Daoy (cell line): ENCODE measurements around the gene TRHDE. TPM values are rescaled to one million over a fixed set of nuclear protein-coding genes. Genes with fewer than 3 reads are reported as not detected.

Experiments
- DNase-seq: peaks from one replicate; pipeline ENCODE4 v3.0.0-alpha.2; 2015; ENCODE audit warnings: low read depth
- total RNA-seq: library from RNA; depleted of rRNA; stranded (reverse); fragments of >200 nt; shearing (Covaris generic); gene quantifications from 2 replicates; pipeline ENCODE4 v1.2.3, GENCODE V29; 2014

The TRHDE gene
- total RNA-seq, 1 experiment from 2014 or later = 7.9 TPM

DNA sequence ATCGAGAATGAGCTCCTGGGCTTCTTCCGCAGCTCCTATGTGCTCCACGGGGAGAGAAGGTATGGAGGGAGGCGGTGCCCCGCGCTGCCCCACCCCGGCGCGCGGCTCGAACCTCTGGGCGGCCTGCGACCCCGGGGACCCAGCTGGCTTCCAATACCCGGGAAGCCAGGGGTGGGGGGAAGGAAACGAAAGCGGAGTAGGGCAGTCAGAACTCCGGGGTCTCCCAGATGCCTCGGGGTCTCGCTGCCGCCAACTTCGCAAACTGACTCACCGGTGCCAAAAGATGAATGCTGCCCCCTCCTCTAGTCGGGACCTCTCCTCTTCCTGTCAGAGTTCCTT, 1.3 kb downstream of the TRHDE start:
- no peak for DNase-seq

- DNase-seq = no peak
These were observed 1.7 kb downstream of the TRHDE start for GRCh38 chr12:72273851-72274351.

GRCh38 chr12:72274931-72275330, 2.8 kb downstream of the TRHDE start:
- DNase-seq = no peak

DNA sequence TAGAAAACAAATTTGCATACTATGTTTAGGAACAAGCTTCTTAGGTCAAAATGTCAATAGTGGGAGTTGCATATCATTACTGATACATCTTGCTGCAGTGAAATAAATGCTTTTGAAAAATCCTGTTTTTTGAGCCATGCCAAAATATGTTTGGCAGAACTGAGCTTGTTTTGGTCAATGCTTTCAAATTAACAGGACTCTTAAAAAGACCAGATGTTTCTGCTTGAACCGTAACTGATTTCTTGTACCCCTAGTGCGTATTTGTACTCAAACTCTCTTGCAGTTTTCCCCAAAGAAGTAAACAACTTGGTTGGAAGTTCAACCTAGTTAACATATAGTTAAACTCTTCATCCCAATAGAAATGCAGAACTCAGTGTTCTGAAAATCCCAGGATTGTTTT, 3.4 kb downstream of the TRHDE start:
- no peak for DNase-seq

DNA sequence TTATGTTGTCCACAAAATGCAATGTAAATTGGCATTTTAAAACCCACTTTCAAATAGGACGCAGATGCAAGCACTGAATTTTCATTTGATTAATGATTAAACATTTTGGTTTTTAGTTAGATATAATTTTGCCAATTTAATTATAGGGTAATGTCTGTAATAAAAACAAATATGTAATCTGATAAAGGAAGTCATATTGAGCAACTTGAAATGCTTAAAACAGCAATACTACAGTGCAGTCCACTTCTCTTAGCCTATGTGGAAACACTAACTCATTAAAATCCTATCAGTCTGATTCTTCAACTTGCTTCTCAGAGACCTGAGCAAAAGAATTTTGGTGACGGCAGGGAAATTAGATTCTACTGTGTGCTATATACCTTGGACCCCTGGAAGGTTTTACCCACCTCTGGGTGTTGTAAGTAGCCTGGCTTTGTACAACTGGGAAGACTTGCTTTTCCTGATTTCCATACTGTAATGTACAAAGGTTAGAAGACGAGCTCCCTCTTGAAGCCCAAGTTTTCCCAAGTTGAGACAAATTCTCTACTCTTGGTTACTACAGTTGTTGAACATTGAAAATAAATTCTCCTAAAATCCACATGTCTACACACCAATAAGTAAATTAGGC, 4.1 kb downstream of the TRHDE start:
- no peak for DNase-seq

GRCh38 chr12:72277415-72277814, 5.2 kb downstream of the TRHDE start:
- DNase-seq = no peak

DNA sequence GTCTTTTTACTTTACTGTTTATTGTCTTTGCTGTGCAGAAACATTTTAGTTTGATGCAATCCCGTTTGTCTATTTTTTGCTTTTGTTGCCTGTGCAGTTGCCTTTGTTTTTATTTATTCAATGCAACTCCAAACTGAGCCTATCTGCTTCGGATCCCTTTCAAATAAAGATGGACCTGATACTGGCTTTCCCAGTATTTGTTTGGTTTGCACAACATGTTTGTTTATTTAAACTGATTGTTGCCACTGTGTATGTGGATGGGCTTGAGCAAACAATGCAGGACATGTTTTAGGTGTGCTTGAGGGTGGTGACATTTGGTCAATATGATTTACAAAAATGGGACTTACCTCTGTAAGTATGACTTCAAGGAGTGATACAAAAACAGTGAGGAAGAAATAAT, 6.7 kb downstream of the TRHDE start:
- DNase-seq = no peak

DNA sequence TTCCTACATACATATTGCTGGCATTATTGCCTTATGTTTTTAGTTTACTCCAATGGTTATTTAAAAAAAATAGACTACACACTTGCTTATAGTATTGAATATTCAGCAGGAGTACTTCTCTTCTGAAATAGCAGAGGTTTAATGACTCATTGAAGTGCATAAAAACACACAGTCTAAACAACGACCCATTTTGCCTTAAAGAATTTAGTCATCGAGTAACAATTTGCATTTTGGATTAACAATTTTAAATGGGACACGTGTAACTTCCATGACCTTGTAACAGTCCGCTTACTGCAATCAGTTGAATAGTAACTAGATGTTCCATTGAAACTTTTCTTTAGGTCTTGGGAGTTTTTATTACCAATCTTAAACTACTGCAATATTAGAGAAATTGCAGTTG, 9.0 kb downstream of the TRHDE start:
- DNase-seq = no peak

GRCh38 chr12:72282721-72283120, 10.6 kb downstream of the TRHDE start:
- DNase-seq = no peak

DNA sequence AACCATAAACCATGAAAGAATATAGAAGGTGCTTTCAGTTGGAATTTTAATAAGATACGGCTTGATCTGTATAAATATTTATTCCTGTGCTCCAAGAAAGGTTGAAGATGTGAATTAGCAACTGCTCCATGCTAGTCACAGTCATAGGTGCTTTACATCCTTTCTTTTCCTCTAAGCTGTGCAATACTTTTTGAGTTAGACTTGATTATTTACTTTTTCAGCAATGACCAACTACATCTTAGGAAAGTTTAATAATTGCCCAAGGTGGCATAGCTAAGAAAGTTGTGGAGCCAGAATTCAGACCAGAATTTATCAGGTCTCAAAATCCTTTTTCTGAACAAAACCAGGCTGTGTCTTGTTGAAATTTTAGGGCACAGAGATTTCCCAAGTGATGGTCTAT, 13.7 kb downstream of the TRHDE start:
- no peak for DNase-seq

DNA sequence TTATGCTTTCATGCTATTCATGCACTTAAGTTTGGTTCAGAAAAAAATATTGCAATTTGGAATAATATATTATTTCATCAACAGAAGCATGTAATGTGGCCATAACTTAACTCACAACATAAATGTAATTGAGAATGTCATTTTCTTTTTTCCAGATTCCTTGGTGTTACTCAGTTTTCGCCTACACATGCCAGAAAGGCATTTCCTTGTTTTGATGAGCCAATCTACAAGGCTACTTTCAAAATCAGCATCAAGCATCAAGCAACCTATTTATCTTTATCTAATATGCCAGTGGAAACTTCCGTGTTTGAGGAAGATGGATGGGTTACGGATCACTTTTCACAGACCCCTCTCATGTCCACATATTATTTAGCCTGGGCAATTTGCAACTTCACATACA, 14.4 kb downstream of the TRHDE start:
- DNase-seq = no peak

DNA sequence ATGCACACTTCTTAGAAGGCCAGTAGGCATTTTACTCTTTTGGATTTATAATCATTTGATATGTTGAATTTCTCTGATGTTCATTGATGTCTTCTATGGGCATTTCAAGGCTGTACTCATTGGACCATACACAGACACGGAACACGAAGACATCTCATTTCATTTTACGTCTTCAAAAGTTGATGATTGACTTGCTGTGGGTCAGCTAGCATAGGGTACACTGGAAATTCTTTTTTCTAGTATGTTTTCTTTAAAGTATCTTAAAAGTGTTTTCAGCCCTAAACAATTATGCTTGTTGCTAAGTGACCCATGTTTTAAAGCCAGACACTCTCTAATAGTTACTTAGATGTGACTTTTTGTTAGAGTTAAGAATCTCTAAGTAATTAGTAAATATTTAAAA, 16.3 kb downstream of the TRHDE start:
- DNase-seq = no peak

DNA sequence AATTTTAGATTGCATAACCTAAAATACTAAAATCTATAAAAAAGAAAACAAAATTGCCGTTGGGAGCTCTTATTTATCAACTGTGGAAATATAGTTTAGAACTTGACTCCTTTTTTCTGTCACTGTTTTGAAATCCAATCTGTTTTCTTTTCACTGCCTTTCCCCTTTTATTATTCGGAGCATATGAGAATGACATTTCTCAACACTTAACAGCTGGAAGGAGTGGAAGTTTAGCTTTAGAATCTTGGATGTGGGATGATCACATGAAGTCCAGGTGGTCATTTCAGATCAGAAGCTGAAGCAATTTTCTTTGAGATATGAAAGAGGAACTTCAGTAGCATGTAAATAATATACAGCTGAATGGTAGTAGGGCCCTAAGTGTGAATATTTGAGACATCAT, 16.7 kb downstream of the TRHDE start:
- DNase-seq = no peak

DNA sequence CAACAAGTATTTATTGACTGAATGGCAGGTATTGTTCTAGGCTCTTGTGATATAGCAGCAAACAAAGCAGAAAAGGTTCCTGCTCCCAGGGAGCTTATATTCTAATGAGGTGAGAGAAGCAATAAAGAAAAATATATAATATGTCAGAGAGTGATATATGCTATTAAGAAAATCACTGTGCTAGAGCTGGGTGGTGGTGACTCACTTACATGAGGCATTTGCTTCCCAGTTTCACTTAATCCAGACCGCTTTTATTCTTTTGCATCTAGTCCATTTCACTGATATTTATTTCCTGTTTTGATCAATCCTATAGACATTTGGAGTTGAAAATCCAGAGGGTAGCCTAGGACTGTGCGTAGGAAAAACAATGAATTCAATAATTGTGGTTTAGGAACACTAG, 17.5 kb downstream of the TRHDE start:
- peak; percentile 19 for DNase-seq

DNA sequence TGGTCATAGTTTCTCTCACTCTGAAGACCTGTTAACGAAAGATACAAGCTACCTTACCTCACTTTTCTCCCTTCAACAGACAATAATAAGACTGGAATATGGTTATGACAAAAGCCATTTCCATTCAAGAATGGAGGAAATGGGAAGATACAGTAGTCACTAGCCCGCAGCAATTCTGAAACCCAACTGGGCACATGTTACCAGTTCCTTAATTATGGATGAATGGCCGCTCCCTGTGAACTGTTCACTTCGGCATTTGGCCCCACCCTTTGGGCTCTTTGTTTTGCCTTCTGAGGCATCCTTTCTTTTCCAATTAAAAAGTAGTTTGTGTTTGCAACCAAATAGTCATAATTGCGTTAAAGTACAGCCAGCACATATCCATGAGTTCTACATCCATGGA, 19.0 kb downstream of the TRHDE start:
- no peak for DNase-seq

GRCh38 chr12:72293701-72294100, 21.5 kb downstream of the TRHDE start:
- no peak for DNase-seq

DNA sequence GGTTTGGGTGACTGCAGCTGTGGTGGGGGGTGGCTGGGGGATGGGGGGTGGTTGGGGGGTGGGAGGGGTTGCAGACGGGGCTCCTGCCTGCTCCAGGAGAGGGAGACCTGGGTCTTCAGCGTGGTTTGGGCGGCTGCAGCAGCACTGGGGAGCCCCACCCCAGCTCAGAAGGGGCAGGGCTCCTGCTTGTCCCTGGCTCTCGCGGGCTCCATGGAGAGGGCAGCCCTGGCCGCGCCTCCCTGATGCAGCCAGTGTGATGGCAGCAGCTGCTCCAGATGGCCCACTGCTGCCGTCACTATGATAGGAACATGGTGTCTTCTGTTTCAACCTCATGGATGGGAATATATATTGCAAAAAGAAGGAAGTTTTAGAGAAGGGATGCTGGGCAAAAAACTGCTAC, 22.9 kb downstream of the TRHDE start:
- DNase-seq = no peak

GRCh38 chr12:72295744-72296143, 23.6 kb downstream of the TRHDE start:
- DNase-seq = peak; percentile 15

DNA sequence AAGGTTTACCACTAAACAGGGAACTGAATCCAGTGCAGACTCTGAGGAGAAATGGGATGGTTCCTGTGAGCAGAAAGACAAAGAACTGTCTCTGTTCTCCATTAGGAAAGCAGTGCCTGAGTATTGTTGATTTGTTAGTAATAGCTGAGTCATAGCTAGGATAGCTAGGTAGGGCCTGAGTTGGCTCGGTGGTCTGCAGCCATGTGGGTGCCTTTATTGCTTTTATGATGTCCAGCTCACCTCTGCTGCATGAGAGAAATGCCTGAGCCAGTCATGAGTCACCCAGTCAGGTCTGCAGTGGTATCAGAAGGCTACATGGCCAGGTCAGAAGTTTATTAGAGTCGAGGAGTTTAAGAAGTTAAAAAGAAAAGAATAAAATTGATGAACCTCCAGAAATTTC, 24.2 kb downstream of the TRHDE start:
- peak; percentile 85 for DNase-seq

DNA sequence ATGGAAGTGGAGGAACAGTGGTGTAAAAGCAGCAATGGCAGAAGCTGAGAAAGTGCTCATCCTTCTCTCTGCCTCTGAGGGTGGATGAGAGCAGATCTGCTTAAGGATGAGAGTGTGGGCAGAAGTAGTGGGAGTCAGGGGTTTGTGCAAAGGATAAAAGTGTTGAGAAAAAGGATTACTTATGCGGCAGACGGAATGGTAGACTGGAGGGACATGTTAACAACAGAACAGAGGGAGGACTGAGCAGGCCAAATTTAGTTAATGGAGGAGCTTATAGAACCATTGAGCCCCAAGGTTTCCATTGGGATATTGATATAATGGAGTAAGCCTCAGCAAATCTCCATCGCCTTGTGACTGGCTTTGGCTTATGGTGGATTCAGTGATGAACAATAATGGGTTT, 25.5 kb downstream of the TRHDE start:
- DNase-seq = no peak

DNA sequence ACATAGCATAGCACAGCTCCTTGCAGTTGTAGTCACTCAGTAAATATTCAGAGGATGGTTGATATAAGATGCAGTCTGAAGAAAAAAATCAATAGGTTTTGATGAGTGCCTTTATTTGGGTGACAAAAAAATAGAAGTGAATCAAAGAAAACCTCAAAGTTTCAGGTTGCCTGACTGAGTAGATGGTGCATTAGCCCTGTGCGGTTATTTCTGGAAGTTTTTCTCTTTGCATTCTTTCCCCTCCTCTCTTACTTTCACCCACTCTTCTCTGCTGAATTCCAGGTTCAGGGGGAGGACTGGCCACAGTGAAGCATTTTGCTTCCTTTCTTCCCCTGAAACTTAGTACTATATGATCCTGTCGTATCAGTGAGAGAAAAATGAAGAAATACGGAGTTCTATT, 28.6 kb downstream of the TRHDE start:
- DNase-seq = no peak

DNA sequence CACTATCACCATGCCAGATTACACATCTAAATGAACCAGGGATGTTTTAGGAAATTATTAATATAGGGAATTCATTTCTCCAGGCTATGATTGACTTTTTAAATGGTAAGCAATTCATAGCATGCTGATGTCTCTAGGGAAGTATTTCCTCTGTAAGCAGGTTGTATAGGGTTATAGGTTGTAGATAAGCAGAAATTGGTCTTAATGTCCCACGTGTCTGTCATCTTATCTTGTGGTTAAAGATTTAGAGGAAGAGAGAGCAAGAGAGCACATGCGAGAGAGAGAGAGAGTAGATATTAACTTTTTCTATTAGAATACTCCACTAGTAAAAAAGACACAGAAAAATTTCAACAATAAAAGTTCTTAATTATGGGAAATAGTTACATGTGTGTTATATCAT, 32.6 kb downstream of the TRHDE start:
- DNase-seq = no peak

- DNase-seq = no peak
These were observed 35.1 kb downstream of the TRHDE start for GRCh38 chr12:72307229-72307628.

DNA sequence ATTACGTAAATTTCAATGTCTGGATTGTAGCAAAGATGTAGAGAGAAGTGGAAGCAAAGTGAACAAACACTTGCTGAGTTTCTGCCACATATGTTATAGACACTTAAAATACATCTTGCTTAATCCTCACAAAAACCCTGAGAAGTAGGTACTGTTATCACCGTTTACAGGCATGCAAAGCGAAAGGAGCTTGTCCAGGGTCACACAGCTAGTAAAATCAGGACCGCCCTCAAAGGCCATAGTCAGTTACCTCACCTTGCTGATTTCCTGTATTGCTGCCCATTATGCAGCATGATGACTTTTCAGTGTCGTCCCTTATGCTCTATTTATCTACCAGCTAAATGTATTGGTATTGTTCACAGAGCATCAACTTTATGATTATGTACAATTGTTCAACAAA, 39.8 kb downstream of the TRHDE start:
- DNase-seq = no peak

DNA sequence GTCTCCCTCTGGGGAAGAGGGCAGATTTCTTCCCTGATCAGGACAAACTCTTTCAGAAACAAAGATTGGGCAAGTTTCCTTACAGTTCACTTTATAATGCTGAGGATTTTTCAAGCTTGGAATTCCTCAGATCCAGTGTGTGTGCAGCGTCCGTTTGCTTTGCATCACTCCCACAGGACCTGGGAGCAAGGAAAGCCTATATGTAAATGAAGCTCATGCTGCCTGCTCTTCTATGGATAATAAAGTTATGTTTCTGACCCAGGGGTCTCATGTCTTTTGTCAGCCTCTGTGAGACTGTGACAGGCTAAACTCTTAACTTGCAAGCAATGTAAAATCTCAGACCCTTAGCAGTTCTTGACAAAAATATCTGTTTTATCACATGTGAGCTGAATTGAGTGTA, 41.6 kb downstream of the TRHDE start:
- DNase-seq = no peak
